HepG2 (cell line): ENCODE results near the gene TM9SF4. TPM values are rescaled to one million over a fixed set of nuclear protein-coding genes. Genes with fewer than 3 reads are reported as not detected.

Source experiments
- AKNA ChIP-seq: sonication (generic); formaldehyde crosslinking; IDR thresholded peaks from 2 replicates; pipeline ENCODE4 v1.4.0; 2020; ENCODE audit warnings: missing genetic modification reagents, borderline replicate concordance
- BHLHE40 ChIP-seq: IDR thresholded peaks from 2 replicates; pipeline ENCODE4 v1.6.1; 2011; ENCODE audit warnings: low read length, improper control_type of control experiment
- CREB1 ChIP-seq, 2 experiments: fragments of 450-650 bp in 1 of 2; IDR thresholded peaks; 2 replicates each; pipeline ENCODE4 v1.6.1; 2016 to 2017; ENCODE audit warnings: control low read depth in 1 of 2, mild to moderate bottlenecking in 1 of 2, missing compliant biosample characterization in 1 of 2, missing genetic modification characterization in 1 of 2
- EHMT2 ChIP-seq: fragments of 200-600 bp; sonication (generic); IDR thresholded peaks from 2 replicates; pipeline ENCODE4 v1.7.0; 2017; ENCODE audit warnings: antibody characterized with exemption, low read depth, low read length, borderline replicate concordance
- GABPB1 ChIP-seq: IDR thresholded peaks from 2 replicates; pipeline ENCODE4 v1.6.1; 2016; ENCODE audit warnings: mild to moderate bottlenecking, missing genetic modification reagents, moderate library complexity, missing compliant biosample characterization
- HNF4A ChIP-seq: sonication (generic); formaldehyde crosslinking; IDR thresholded peaks from 2 replicates; pipeline ENCODE4 v1.4.0; 2020; ENCODE audit warnings: missing genetic modification reagents
- MEF2D ChIP-seq: sonication (generic); formaldehyde crosslinking; IDR thresholded peaks from 2 replicates; pipeline ENCODE4 v1.5.1; 2020; ENCODE audit warnings: mild to moderate bottlenecking, missing genetic modification reagents
- NFE2 ChIP-seq: sonication (generic); formaldehyde crosslinking; IDR thresholded peaks from 2 replicates; pipeline ENCODE4 v1.4.0; 2020; ENCODE audit warnings: missing genetic modification reagents
- POLR2AphosphoS5 ChIP-seq: IDR thresholded peaks from 2 replicates; pipeline ENCODE4 v1.6.1; 2012; ENCODE audit warnings: low read depth, low read length
- RORA ChIP-seq: sonication (generic); formaldehyde crosslinking; IDR thresholded peaks from 2 replicates; pipeline ENCODE4 v1.5.0; 2020; ENCODE audit warnings: mild to moderate bottlenecking, missing genetic modification reagents, moderate library complexity
- SALL2 ChIP-seq: sonication (generic); formaldehyde crosslinking; IDR thresholded peaks from 2 replicates; pipeline ENCODE4 v1.8.1; 2023; ENCODE audit warnings: mild to moderate bottlenecking, missing genetic modification reagents, inconsistent platforms
- USF2 ChIP-seq, 2 experiments: sonication (generic) in 1 of 2; formaldehyde crosslinking in 1 of 2; IDR thresholded peaks; 2 replicates each; pipeline versions ENCODE4 v1.5.1 to v1.6.1; 2011 to 2020; ENCODE audit warnings: borderline replicate concordance in 1 of 2, low read depth in 1 of 2, low read length in 1 of 2, mild to moderate bottlenecking in 1 of 2, missing genetic modification reagents in 1 of 2, moderate library complexity in 1 of 2
- ZKSCAN5 ChIP-seq: sonication (generic); formaldehyde crosslinking; IDR thresholded peaks from 2 replicates; pipeline ENCODE4 v1.5.1; 2020; ENCODE audit warnings: mild to moderate bottlenecking, missing genetic modification reagents
- ZNF567 ChIP-seq: sonication (generic); formaldehyde crosslinking; IDR thresholded peaks from 2 replicates; pipeline ENCODE4 v1.8.1; 2023; ENCODE audit warnings: mild to moderate bottlenecking, missing genetic modification reagents, borderline replicate concordance
- polyA plus RNA-seq, 8 experiments: library from polyadenylated mRNA; depleted of rRNA in 3 of 8; stranded (reverse) in 7 of 8; unstranded in 1 of 8; fragments of >200 nt; fragmentation: Illumina TruSeq in 4 of 8; extraction: Trizol in 4 of 8; gene quantifications; 2 replicates each; pipeline versions ENCODE4 v1.2.1 to v1.2.3, GENCODE V29; 2011 to 2016; ENCODE audit warnings: low read depth in 4 of 8, missing spikeins in 1 of 8, mixed read lengths in 1 of 8; ENCODE audit not compliant: insufficient read depth in 1 of 8
- total RNA-seq, 5 experiments: library from RNA; depleted of rRNA; stranded (reverse); fragments of >200 nt; fragmentation: Illumina TruSeq; extraction: Trizol; gene quantifications; 2 replicates each; pipeline ENCODE4 v1.2.3, GENCODE V29; 2016; ENCODE audit warnings: low read depth in 1 of 5
- TF ChIP-seq, protein P1 (sequence below): sonication (generic); formaldehyde crosslinking; IDR thresholded peaks from 2 replicates; pipeline ENCODE4 v1.4.0; 2020; ENCODE audit warnings: missing genetic modification reagents, borderline replicate concordance
- TF ChIP-seq, protein P2 (sequence below): sonication (generic); formaldehyde crosslinking; IDR thresholded peaks from 2 replicates; pipeline ENCODE4 v1.8.0; 2022; ENCODE audit warnings: missing genetic modification reagents, low read depth, mild to moderate bottlenecking, borderline replicate concordance

The TM9SF4 gene
- total and polyA plus RNA-seq, 2 of the 13 experiments (the other 11 are each of a cell fraction or from before 2014, with no cell fraction given): 53.5 to 171 TPM

DNA sequence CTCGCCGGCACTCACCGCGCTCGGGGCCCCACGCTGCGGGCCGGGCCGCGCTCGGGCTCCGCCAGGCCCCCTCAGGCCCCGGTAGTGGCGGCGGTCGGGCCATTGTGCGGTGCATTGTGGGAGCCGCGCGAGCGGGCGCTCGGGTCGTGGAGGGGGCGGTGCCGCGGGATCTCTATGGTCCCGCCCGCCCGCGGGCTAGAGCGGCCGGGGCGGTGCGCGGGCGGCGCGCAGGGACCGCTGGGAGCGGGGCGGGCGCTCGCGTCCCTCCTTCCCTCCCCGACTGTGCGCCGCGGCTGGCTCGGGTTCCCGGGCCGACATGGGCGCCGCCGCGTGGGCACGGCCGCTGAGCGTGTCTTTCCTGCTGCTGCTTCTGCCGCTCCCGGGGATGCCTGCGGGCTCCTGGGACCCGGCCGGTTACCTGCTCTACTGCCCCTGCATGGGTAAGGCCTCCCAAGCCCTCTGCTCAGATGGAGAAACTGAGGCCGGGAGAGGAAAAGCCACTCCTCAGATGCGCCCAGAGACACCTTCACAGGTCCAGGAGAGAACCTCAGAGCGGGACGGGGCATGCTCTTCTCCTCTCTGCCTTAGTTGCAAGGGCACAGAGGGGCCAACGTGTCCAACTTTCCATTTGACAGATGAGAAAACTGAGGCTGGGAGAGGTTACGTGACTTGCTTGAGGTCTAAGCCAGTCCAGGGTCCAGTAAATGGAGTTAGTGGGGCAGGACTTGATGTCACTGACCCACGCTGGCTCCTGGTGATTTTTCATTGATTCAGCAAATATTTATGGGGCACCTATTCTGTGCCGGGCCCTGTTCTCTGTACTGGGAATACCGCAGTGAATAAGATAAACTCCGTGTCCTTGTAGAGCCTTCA lies 98.3 kb downstream of the TM9SF4 start, which contains the start of the genes PLAGL2 and POFUT1 (continued):
- peak; percentile 86 for TF ChIP-seq POLR2AphosphoS5
- peak; percentile 42; the same call in 1 of the 2 replicates for TF ChIP-seq HNF4A
- TF ChIP-seq, protein P1, sequence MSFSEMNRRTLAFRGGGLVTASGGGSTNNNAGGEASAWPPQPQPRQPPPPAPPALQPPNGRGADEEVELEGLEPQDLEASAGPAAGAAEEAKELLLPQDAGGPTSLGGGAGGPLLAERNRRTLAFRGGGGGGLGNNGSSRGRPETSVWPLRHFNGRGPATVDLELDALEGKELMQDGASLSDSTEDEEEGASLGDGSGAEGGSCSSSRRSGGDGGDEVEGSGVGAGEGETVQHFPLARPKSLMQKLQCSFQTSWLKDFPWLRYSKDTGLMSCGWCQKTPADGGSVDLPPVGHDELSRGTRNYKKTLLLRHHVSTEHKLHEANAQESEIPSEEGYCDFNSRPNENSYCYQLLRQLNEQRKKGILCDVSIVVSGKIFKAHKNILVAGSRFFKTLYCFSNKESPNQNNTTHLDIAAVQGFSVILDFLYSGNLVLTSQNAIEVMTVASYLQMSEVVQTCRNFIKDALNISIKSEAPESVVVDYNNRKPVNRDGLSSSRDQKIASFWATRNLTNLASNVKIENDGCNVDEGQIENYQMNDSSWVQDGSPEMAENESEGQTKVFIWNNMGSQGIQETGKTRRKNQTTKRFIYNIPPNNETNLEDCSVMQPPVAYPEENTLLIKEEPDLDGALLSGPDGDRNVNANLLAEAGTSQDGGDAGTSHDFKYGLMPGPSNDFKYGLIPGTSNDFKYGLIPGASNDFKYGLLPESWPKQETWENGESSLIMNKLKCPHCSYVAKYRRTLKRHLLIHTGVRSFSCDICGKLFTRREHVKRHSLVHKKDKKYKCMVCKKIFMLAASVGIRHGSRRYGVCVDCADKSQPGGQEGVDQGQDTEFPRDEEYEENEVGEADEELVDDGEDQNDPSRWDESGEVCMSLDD (CRISPR knock-in tag): 0 out of 2 replicates have a peak, but pooled peaks have one; percentile 11
- 0 out of 2 replicates have a peak, but pooled peaks have one; percentile 19 for TF ChIP-seq ZKSCAN5 (CRISPR knock-in tag)
- peak; percentile 86 for TF ChIP-seq GABPB1 (CRISPR knock-in tag)
- TF ChIP-seq ZNF567 (CRISPR knock-in tag): peak; percentile 99
- TF ChIP-seq, protein P2, sequence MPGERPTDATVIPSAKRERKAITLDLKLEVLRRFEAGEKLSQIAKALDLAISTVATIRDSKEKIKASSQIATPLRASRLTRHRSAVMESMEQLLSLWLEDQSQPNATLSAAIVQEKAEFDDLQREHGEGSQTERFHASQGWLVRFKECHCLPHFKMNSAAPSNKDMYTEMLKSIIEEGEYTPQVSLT (CRISPR knock-in tag): no peak; the same call in none of the 2 replicates
- TF ChIP-seq USF2 (IDR thresholded peaks at IDR 0.05; ENCODE audit: low read depth, low read length): no peak
- TF ChIP-seq USF2 (CRISPR knock-in tag; IDR thresholded peaks at IDR 0.05; ENCODE audit: borderline replicate concordance): no peak; the same call in 1 of the 2 replicates
- TF ChIP-seq SALL2 (CRISPR knock-in tag): peak; percentile 98
- 0 out of 2 replicates have a peak, but pooled peaks have one; percentile 54 for TF ChIP-seq AKNA (CRISPR knock-in tag)
- TF ChIP-seq RORA (CRISPR knock-in tag): peak; percentile 90; the same call in 1 of the 2 replicates
- no peak; the same call in 1 of the 2 replicates for TF ChIP-seq CREB1 (IDR thresholded peaks at IDR 0.05)
- TF ChIP-seq CREB1 (CRISPR knock-in tag; IDR thresholded peaks at IDR 0.05): no peak
- peak; percentile 84 for TF ChIP-seq MEF2D
- TF ChIP-seq EHMT2: no peak
- no peak; the same call in 1 of the 2 replicates for TF ChIP-seq NFE2 (CRISPR knock-in tag)
- 0 out of 2 replicates have a peak, but pooled peaks have one; percentile 4 for TF ChIP-seq BHLHE40
